Small intestine (tissue), 7 donors: ENCODE measurements around the gene KBTBD8. TPM values are rescaled to one million over a fixed set of nuclear protein-coding genes. Genes with fewer than 3 reads are reported as not detected.

Source experiments
- DNase-seq, 2 donors: peaks; one replicate each; pipeline versions ENCODE4 v3.0.0 to v3.0.0-alpha.2; 2013
- FAIRE-seq: peaks from 2 replicates; lab custom pipeline; 2012; peaks lifted over from hg19 to GRCh38; lab: Jason Lieb, UNC
- H3K27ac ChIP-seq, 3 donors: one replicate each; pipeline ENCODE4 v1.5.1; 2013; ENCODE audit warnings: low read length in 2 of 3, mild to moderate bottlenecking in 2 of 3, control low read depth in 1 of 3, inconsistent platforms in 1 of 3, low read depth in 1 of 3, moderate library complexity in 1 of 3
- H3K27me3 ChIP-seq, 3 donors: one replicate each; pipeline ENCODE4 v1.6.1; 2013; ENCODE audit warnings: low read length in 3 of 3, inconsistent platforms in 1 of 3; ENCODE audit not compliant: control insufficient read depth in 3 of 3, insufficient read depth in 3 of 3
- H3K36me3 ChIP-seq, 3 donors: one replicate each; pipeline ENCODE4 v1.6.1; 2013; ENCODE audit warnings: low read length in 3 of 3, inconsistent platforms in 1 of 3, low read depth in 1 of 3, mild to moderate bottlenecking in 1 of 3, moderate library complexity in 1 of 3; ENCODE audit not compliant: control insufficient read depth in 3 of 3, insufficient read depth in 2 of 3
- H3K4me1 ChIP-seq, 3 donors: one replicate each; pipeline ENCODE4 v1.6.1; 2013; ENCODE audit warnings: low read length in 2 of 3, inconsistent platforms in 1 of 3, low read depth in 1 of 3, mild to moderate bottlenecking in 1 of 3, moderate library complexity in 1 of 3; ENCODE audit not compliant: control insufficient read depth in 3 of 3, insufficient read depth in 2 of 3
- H3K4me3 ChIP-seq, 3 donors: one replicate each; pipeline ENCODE4 v1.5.1; 2013; ENCODE audit warnings: low read length in 3 of 3, control low read depth in 1 of 3, inconsistent platforms in 1 of 3, low read depth in 1 of 3, mild to moderate bottlenecking in 1 of 3, moderate library complexity in 1 of 3
- H3K9me3 ChIP-seq, 2 donors: one replicate each; pipeline ENCODE4 v1.6.1; 2013; ENCODE audit warnings: low read depth in 1 of 2, low read length in 1 of 2; ENCODE audit not compliant: control insufficient read depth in 2 of 2, insufficient read depth in 1 of 2
- WGBS, 3 donors: extraction: QIAGEN DNeasy Blood & Tissue Kit; methylation state at CpG; one replicate each; pipeline ENCODE4 v1.1.7; 2013; 5-methylcytosine and 5-hydroxymethylcytosine counted together
- polyA plus RNA-seq, 4 donors: library from polyadenylated mRNA; stranded (reverse) in 3 of 4; unstranded in 1 of 4; fragments of 200-250 nt in 3 of 4; fragments of 120-200 nt in 1 of 4; gene quantifications; one replicate each; pipeline versions ENCODE4 v1.2.1 to v1.2.3, GENCODE V29; 2013
- donor health status: healthy with polysubstance abuse.
- donor health status: control.
- donor health status: control.
- donor health status: Bipolar disorder and iron deficiency.
- donor health status: healthy.

KBTBD8 gene
- polyA plus RNA-seq, 4 donors = 0.81 to 3.4 (median 1.8) TPM

DNA sequence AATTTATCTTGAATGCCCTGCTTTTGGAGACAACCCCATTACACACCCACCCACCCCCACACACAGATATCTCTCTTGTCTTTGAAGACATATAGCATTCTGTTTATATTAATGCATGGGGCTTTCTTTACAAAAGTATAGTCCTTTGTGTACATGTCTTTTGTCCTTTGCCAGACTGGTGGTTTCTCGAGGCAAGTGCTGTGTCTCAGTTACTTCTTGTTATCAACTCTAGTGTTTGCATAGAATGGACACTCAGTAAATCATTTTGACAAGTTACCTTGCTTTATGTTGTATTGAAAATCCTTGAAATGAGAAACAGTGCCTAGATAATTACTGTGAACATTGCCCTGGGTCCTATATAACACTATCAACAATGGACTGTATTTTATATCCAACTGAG, 33.9 kb downstream of the KBTBD8 start:
- WGBS, 3 donors = 16 to 26% (median 19%) methylated on average over 1 of the region's 1 CpG
- H3K36me3 ChIP-seq = no peaks in the 10 kb centered on the region
- H3K9me3 ChIP-seq = no peaks in the 10 kb centered on the region
- DNase-seq = peak; percentile 38 to 54
- no peak for FAIRE-seq
- no peaks in the 10 kb centered on the region for H3K27me3 ChIP-seq
- H3K4me1 ChIP-seq = peaks cover 0 to 16% (median 2%) of the 10 kb centered on the region in 3 donors
- no peak overlapping the region for H3K4me3 ChIP-seq
- no peak overlapping the region for H3K27ac ChIP-seq

DNA sequence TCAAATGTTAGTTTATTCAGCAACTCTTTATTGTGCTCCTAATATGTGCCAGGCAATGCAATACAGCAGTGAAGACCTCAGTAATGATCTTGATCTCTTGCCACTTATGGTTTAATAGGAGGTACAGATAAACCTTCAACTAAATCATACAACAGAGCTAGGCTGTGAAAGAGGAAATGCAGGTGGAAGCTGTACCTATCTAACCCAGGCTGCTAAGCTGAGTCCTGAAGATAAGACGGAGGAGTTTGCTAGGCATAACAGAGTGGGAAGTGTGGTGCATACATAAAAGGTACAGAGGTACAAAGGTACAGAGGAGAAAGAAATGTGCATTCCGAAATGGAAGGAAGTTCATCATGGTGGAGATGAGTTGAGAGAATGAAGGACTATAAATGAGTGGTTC, 35.0 kb downstream of the KBTBD8 start:
- H3K4me3 ChIP-seq = no peak overlapping the region
- H3K27ac ChIP-seq = no peak overlapping the region
- H3K9me3 ChIP-seq = no peaks in the 10 kb centered on the region
- FAIRE-seq (no peak), DNase-seq (peak; percentile 35 to 42)
- H3K27me3 ChIP-seq = no peaks in the 10 kb centered on the region
- peaks cover 0 to 16% (median 2%) of the 10 kb centered on the region in 3 donors for H3K4me1 ChIP-seq
- 23 to 46% (median 42%) methylated on average over 2 of the region's 2 CpGs for WGBS, 3 donors
- H3K36me3 ChIP-seq = no peaks in the 10 kb centered on the region

GRCh38 chr3:67034371-67034770, 36.3 kb downstream of the KBTBD8 start:
- FAIRE-seq (no peak), DNase-seq (no peak)
- Histone ChIP-seq H3K9me3 (no peaks in the 10 kb centered on the region), H3K4me3 (no peak overlapping the region), H3K27me3 (no peaks in the 10 kb centered on the region), H3K36me3 (no peaks in the 10 kb centered on the region), H3K4me1 (peaks cover 0 to 16% (median 2%) of the 10 kb centered on the region in 3 donors), H3K27ac (no peak overlapping the region)
- WGBS, 3 donors = 82 to 85% (median 85%) methylated on average over 3 of the region's 3 CpGs

- Histone ChIP-seq H3K27ac (no peak overlapping the region), H3K36me3 (no peaks in the 10 kb centered on the region), H3K4me3 (no peak overlapping the region), H3K27me3 (no peaks in the 10 kb centered on the region), H3K9me3 (peaks cover 0 to 8% of the 10 kb centered on the region in 2 donors), H3K4me1 (peaks cover 0 to 8% (median 0%) of the 10 kb centered on the region in 3 donors)
- DNase-seq (peak; percentile 43 to 47), FAIRE-seq (no peak)
- WGBS, 3 donors = 19 to 51% (median 39%) methylated on average over 4 of the region's 4 CpGs
Measured at GRCh38 chr3:67037615-67038014, 39.5 kb downstream of the KBTBD8 start.

- WGBS, 3 donors = 55 to 80% (median 79%) methylated on average over 1 of the region's 1 CpG
- no peak for DNase-seq
Measured at GRCh38 chr3:67044295-67044694, 46.2 kb downstream of the KBTBD8 start.

DNA sequence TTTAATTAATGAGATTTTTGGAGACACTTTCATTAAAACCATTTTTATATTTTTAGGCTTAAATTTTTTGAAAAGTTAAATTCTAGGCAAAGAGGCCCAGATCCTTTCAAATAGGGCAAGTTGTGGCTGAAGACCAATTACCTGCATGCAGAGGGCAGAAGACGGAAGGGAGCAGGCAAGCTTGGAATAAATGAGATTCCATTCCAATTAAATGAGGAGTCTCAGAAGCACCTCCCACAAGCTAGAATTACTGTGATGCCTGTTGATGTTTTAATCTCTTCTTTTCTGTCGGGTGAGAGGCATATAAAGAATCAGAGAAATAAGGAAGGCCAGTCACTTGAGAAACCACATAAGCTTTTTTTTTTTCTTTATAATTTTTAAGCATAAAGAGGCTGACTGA, 46.8 kb downstream of the KBTBD8 start:
- WGBS, 3 donors = 66 to 73% (median 68%) methylated on average over 2 of the region's 2 CpGs
- no peaks in the 10 kb centered on the region for H3K36me3 ChIP-seq
- no peak for DNase-seq
- peaks cover 0 to 8% of the 10 kb centered on the region in 2 donors for H3K9me3 ChIP-seq
- no peak overlapping the region for H3K27ac ChIP-seq
- H3K27me3 ChIP-seq = no peaks in the 10 kb centered on the region
- H3K4me3 ChIP-seq = no peak overlapping the region
- no peak for FAIRE-seq
- no peaks in the 10 kb centered on the region for H3K4me1 ChIP-seq

More at GRCh38 chr3:67044295-67044694, 46.2 kb downstream of the KBTBD8 start:
- H3K9me3 ChIP-seq = peaks cover 0 to 8% of the 10 kb centered on the region in 2 donors
- no peaks in the 10 kb centered on the region for H3K27me3 ChIP-seq
- H3K4me3 ChIP-seq = no peak overlapping the region
- H3K36me3 ChIP-seq = no peaks in the 10 kb centered on the region
- no peaks in the 10 kb centered on the region for H3K4me1 ChIP-seq
- H3K27ac ChIP-seq = no peak overlapping the region
- FAIRE-seq = no peak

DNA sequence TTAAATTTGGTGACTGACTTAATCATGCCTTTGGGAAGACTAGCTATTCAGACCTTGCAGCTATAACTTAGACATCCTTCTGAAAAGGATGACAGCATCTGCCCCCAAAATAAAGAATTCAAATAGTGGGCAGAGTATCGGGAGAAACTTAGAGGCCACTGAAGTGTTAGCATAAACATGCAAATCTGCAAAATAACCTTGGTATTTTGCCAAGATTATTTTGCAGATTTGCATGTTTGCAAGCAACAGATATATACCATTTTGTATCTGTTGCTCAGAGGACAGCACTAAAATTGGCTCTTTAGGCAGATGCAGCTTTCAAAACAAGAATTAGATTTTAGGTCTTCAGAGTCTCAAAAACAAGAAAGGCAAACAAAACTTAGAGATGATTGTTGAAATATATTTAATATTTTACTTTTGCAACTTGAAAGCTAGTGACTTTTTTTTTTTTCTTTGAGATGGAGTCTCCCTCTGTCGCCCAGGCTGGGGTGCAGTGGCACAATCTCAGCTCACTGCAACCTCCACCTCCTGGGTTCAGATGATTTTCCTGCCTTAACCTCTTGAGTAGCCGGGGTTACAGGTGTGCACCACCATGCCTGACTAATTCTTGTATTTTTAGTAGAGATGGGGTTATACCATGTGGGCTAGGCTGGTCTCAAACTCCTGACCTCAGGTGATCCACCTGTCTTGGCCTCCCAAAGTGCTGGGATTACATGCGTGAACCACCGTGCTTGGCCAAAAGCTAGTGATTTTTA, 47.8 kb downstream of the KBTBD8 start:
- H3K9me3 ChIP-seq = peaks cover 0 to 2% of the 10 kb centered on the region in 2 donors
- no peak overlapping the region for H3K4me3 ChIP-seq
- H3K27me3 ChIP-seq = no peaks in the 10 kb centered on the region
- H3K36me3 ChIP-seq = no peaks in the 10 kb centered on the region
- no peak for DNase-seq
- H3K4me1 ChIP-seq = no peaks in the 10 kb centered on the region
- FAIRE-seq = no peak
- no peak overlapping the region for H3K27ac ChIP-seq
- WGBS, 3 donors = 77 to 86% (median 77%) methylated on average over 5 of the region's 5 CpGs

GRCh38 chr3:67047051-67047450, 48.9 kb downstream of the KBTBD8 start:
- FAIRE-seq (no peak), DNase-seq (no peak)
- Histone ChIP-seq H3K4me3 (no peak overlapping the region), H3K4me1 (no peaks in the 10 kb centered on the region), H3K27ac (no peak overlapping the region), H3K27me3 (no peaks in the 10 kb centered on the region), H3K36me3 (no peaks in the 10 kb centered on the region), H3K9me3 (no peaks in the 10 kb centered on the region)
- WGBS, 3 donors = 74 to 78% (median 77%) methylated on average over 2 of the region's 2 CpGs
